ENCODE data around the gene STATH.

GRCh38 chr4:69986663-69987062, 9.1 kb upstream of the STATH start:
- TF ChIP-seq CTCF (conservative IDR thresholded peaks at IDR 0.05 in 1 of 2, IDR thresholded peaks at IDR 0.05 in 1 of 2; ENCODE audit: extremely low read depth in 1 of 2, insufficient read depth in 1 of 2, low read depth in 1 of 2, low read length in 2 of 2) (no peak), EZH2 (IDR thresholded peaks at IDR 0.05; ENCODE audit: borderline replicate concordance, low read length) (no peak)

Measured in mammary epithelial cell (primary cell).